Stimulated activated naive CD4-positive, alpha-beta T cell treated with Interleukin-2 at 50 U/mL for 16 hours (primary cell): ENCODE data around the gene ITPR1.

Source experiments
- DNase-seq: peaks from one replicate; lab custom pipeline; 2025; lab: John Stamatoyannopoulos, UW

ITPR1 gene

GRCh38 chr3:4509983-4510755 is 17.0 kb downstream of the ITPR1 start:
- DNase-seq, result no peak

- no peak for DNase-seq
Measured at GRCh38 chr3:4511491-4512262, 18.5 kb downstream of the ITPR1 start.

- DNase-seq, result no peak
Measured at GRCh38 chr3:4512895-4513616, 19.9 kb downstream of the ITPR1 start.

- DNase-seq, result no peak
Measured at GRCh38 chr3:4514321-4514720, 21.2 kb downstream of the ITPR1 start.

GRCh38 chr3:4514916-4515315 is 21.8 kb downstream of the ITPR1 start:
- DNase-seq, result no peak

- DNase-seq, result no peak
Measured at GRCh38 chr3:4515916-4516579, 22.9 kb downstream of the ITPR1 start.

GRCh38 chr3:4517093-4517492 is 23.9 kb downstream of the ITPR1 start:
- DNase-seq, result no peak

- no peak for DNase-seq
Measured at GRCh38 chr3:4517643-4518311, 24.6 kb downstream of the ITPR1 start.

- DNase-seq, result no peak
Measured at GRCh38 chr3:4520033-4520816, 27.1 kb downstream of the ITPR1 start.

GRCh38 chr3:4522947-4523346 is 29.8 kb downstream of the ITPR1 start:
- DNase-seq, result no peak

GRCh38 chr3:4523710-4524698 is 30.9 kb downstream of the ITPR1 start:
- DNase-seq, result no peak

- no peak for DNase-seq
Measured at GRCh38 chr3:4525560-4526223, 32.5 kb downstream of the ITPR1 start.

GRCh38 chr3:4528320-4528719 is 35.2 kb downstream of the ITPR1 start:
- DNase-seq, result no peak

- DNase-seq, result no peak
Measured at GRCh38 chr3:4528819-4529600, 35.9 kb downstream of the ITPR1 start.

GRCh38 chr3:4529876-4530588 is 36.9 kb downstream of the ITPR1 start:
- no peak for DNase-seq

GRCh38 chr3:4531478-4532025 is 38.4 kb downstream of the ITPR1 start:
- DNase-seq, result no peak

GRCh38 chr3:4532535-4533112 is 39.5 kb downstream of the ITPR1 start:
- no peak for DNase-seq
